ENCODE data around the gene PUM1. TPM values are rescaled to one million over a fixed set of nuclear protein-coding genes. Genes with fewer than 3 reads are reported as not detected.
A peak's percentile ranks its signal among the peaks of the same experiment; 100 is the strongest.

PUM1 gene
- polyA plus RNA-seq, 10 donors, result 50.4 to 75.4 (median 57.0) TPM

DNA sequence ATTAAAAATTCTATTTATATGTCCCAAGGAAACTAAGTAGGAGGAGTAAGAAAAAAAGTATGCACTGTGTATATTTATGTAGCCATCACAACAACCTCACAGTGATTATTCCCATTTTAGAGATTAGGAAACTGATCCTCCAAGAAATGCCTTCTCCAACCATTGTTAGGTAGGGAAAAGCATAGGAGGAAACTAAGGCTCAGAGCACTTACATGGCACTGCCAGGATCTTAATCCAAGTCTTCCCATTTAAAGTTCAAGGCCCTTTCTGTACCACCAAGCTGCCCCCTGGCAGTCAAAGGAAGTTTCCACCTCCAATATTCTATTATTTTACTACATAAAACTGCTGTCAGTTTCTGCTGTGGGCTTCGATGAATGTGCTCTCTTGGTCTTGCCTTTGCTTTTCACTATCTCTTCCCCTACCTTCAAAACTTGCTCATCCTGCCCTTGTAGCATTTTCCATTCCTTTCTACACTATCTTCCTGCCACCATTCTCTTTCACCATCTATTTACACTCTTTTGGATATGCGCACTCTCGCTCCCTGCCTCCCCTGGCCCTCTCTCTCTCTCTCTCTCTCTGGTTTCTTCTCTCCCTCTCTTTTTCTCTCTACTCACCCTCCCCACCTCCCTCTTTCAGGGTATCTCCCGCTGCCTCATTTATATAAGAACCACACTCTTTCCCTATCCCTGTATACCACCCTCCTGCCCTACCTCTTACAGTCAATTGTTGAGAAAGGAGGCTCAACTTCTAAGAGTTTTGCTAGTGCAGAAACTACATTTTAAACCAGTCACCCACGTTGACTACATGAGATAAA, 34.0 kb downstream of the PUM1 start:
- DNase-seq, result no peak

GRCh38 chr1:31029026-31029425, 36.5 kb downstream of the PUM1 start:
- no peak for DNase-seq

- DNase-seq, result peak in 1 of 3 donors; percentile 10
Measured at GRCh38 chr1:31027693-31028526, 37.6 kb downstream of the PUM1 start.

- no peak for DNase-seq
Measured at GRCh38 chr1:31022259-31022658, 43.3 kb downstream of the PUM1 start.

GRCh38 chr1:31020007-31020790, 45.3 kb downstream of the PUM1 start:
- DNase-seq, result no peak

- DNase-seq, result no peak
Measured at GRCh38 chr1:31019401-31019800, 46.1 kb downstream of the PUM1 start.

DNA sequence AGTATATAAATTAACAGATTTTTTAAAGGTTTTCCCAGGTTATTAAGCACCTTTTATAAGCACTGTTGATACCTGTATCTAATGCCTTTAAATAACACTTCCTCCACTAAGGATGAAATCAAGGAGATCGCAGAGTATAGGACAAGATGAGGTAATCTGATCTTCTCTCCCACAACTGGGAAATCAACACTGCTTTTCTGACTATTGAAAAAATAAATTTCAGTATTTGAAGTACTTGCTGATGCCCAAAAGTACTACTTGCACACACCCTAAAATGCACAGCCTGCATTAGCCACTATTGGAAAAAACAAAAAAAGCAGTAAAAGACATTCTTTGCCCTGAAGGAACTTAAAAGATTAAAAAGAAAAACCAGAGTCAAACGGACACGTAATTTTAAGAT, 48.6 kb downstream of the PUM1 start:
- DNase-seq, result no peak

- no peak for DNase-seq
Measured at GRCh38 chr1:31013187-31013864, 52.2 kb downstream of the PUM1 start.

GRCh38 chr1:31012210-31012924, 53.1 kb downstream of the PUM1 start:
- no peak for DNase-seq

DNA sequence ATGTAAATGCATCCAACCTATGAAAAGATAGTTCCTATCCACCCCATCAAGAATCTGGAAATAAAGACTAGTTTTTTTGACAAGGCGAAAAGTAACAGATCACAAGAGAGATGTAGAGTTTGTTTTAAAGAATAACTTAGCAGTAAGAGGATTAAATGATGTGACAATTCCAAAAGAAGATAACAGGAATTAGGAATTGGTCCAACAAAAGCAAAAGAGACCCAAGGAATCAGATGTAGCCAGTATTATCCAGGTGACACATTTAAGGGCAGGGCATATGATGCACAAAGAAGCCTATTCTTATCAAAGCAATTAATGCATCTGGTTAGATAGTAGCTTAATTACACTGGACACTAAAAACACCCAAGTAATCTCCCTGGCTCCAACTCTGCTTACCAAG, 53.8 kb downstream of the PUM1 start:
- no peak for DNase-seq

GRCh38 chr1:31010086-31010989, 55.2 kb downstream of the PUM1 start:
- DNase-seq, result peak in 1 of 3 donors; percentile 47

- DNase-seq, result peak in 1 of 3 donors; percentile 74
Measured at GRCh38 chr1:31007462-31007991, 58.0 kb downstream of the PUM1 start.

DNA sequence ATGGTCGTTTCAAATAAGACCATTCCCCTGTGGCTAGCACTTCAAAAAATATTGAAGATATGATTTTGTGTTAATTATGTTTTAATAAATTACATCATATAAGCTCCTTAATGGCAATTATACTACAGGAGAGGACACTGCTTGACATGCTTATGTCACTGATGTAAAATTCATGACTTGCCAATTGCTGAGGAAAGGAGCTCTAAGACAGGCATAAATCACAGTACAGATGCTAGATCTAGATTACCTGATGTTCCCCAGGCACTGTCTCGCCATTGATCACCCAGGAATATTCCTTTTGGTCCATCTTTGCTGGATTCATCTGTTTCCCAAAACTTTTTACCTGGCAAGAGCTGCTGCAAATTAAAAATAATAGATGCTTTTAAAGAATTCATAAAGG, 58.8 kb downstream of the PUM1 start:
- DNase-seq, result no peak

DNA sequence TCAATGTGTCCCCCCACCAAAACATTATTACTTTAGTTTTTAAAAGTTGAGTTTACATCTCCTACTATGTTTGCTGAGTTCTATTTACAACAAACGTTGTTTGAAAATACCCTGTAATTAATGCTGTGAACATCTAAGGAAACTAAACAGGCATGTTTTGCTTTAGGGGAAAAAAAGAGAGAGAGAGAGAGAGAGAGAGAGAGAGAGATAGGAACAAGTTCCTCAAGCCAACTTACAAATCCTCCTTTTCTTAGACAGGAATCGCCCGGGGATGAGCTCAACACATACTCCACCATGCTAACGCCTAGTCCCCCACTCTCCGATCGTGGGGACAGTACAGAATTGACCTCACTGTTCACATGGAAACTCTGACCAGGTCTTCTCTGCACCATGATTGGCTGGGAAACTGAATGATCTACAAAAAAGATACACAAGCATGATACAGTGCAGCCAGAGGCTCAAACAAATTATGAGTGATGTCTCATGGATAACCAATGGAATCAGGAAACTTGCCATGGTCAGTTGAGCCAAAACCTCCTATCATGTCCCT, 59.8 kb downstream of the PUM1 start:
- no peak for DNase-seq

DNA sequence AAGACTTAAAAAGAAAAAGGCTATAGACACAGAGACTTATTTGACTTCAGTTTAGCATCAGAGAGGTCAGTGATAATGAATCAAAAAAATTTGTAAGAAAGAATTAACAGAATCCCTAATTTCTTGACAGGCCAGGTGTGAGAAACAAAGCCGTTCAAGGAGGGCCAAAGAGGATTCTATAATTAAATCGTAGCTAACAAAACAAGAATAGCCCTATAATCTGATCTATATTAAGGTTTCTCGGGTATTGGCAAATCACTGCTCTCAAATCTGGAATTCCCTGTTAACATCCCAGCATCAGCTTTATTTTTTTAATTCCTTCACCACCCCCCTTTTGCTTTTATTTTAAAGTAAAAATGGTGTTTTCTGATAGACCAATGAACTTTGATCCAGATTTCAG, 60.3 kb downstream of the PUM1 start:
- no peak for DNase-seq

DNA sequence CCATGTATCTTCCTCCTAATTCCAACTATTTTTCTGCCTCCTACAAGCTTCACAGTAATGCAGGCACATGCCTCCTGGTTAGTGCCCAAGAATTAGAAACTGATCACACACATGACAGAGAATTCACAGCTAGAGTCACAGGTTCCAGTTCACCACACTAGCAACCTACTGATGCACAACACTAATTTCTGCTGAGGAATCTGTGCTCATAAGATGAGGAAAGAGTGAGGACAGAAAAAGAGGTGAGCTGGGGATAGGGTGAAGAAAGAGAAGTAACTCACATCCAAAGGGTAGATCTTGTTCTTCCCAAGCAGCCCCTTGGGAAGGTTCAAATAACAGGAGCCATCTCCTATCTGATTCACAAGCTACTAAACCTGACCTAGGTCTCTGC, 61.3 kb downstream of the PUM1 start:
- DNase-seq, result no peak

GRCh38 chr1:31003613-31004230, 61.8 kb downstream of the PUM1 start:
- DNase-seq, result no peak

DNA sequence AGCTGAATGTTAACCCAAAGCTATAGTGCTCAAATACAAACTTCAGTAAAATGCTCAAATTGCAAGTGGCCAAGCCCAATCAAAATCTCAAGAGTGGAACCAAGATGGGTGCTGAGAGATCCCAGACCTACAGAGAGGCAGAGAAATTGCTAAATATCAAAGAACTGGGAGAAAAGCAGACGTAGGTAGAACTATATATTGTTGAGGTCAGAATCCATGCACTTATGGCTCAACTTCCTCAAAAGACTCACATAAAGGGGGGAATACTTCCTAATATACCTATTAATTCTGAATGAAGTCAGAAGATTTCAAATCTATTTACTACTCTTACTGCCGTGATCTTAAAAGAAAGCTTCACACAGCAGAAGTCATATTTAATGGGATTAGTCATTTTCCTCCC, 65.2 kb downstream of the PUM1 start:
- DNase-seq, result no peak

DNA sequence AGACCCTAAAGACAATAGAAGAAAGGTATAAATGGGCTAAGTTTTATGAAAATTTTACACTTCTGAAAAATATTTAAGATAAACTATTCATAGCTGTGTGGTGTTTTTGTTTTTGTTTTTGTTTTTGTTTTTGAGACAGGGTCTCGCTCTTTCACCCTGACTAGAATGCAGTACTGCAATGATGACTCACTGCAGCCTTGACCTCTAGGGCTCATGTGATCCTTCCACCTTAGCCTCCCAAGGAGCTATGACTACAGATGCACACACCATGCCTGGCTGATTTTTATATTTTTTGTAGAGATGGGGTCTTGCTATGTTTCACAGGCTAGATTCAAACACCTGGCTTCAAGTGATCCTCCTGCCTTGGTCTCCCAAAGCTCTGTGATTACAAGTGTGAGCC, 66.6 kb downstream of the PUM1 start:
- no peak for DNase-seq

Data from muscle of back (tissue), 11 donors.